Skin epidermis (tissue), 12 donors: ENCODE results near the gene DUS3L.
"Not testable (repeated sequence)": the region's sequence is repeated elsewhere in the genome, so short reads cannot be mapped to it uniquely, and the experiment has no call there.

Experiments
- H3K27ac ChIP-seq, 21 experiments: fragments of 200-600 bp; sonication (generic) in 11 of 21; one replicate each; pipeline ENCODE4 v1.5.0; 2020; ENCODE audit warnings: mild to moderate bottlenecking in 3 of 21, inconsistent platforms in 2 of 21, moderate library complexity in 2 of 21
- H3K4me3 ChIP-seq, 7 experiments: fragments of 200-600 bp; sonication (generic) in 2 of 7; one replicate each; pipeline ENCODE4 v1.5.0; 2020; ENCODE audit warnings: inconsistent platforms in 2 of 7, mild to moderate bottlenecking in 2 of 7, moderate library complexity in 1 of 7

The DUS3L gene

GRCh38 chr19:5782322-5782721, 8.6 kb downstream of the DUS3L start:
- H3K27ac ChIP-seq, result no peak overlapping the region
- no peak overlapping the region for H3K4me3 ChIP-seq

DNA sequence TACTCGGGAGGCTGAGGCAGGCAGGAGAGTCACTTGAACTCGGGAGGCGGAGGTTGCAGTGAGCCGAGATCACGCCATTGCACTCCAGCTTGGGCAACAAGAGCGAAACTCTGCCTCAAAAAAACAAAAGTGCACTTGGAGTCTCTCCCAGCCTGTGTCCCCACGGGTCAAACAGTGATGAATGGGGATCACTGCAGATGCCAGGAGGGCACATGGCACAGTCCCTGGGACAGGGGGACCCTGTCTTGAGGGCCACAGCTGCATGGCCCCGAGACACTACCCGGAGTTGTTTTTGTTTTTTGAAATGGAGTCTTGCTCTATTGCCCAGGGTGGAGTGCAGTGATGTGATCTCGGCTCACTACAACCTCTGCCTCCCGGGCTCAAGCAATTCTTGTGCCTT, 10.0 kb downstream of the DUS3L start:
- not testable (repeated sequence) for H3K27ac ChIP-seq, H3K4me3 ChIP-seq

DNA sequence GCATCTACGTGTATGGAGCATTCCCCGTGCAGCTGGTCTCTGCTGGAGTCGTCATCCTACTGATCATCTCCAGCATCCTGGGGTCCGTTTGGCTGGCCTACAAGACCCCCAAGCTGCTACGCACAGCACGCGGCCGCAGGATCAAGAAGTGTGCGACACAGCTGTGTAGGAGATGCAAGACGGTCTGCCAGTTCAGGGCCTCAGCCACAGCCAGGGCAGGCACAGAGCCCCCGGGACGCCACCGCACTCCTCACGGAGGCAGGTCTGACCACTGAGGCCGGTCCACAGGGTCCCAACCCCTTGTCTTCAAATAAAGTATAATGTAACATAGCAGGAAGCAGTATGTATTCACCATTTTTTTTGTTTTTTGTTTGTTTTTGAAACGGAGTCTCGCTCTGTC, 12.6 kb downstream of the DUS3L start:
- Histone ChIP-seq H3K4me3 (no peak overlapping the region), H3K27ac (no peak overlapping the region)

DNA sequence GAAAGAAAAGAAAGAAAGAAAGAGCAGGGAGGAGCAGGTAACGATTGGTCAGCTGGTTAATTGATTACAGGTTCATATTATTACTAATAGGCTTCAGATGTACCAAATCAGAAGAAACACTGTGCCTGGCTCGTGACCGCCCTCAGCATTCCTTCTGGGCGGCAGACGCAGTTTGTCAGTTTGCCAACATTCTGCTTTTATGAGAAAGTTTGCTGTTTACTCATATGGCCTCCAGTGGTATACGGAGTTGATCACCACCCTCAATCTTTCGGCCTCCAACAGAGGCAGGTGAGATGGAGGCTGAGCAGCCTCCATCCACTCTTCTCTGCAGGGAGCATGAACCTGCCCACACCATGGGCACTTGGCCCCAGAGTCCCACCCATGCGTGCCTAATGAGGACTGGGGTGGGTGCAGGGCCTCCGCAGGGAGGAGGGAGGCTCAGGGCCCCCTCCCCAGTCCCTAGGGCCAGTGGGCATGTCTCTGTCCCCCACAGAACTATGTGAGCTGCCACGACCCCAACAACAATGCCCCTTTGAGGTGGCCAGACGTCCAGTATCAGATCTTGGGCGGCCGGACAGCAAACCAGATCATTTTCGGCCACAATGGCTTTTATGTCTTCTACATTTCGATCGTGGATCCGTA, 15.2 kb downstream of the DUS3L start:
- H3K4me3 ChIP-seq, result no peak overlapping the region

GRCh38 chr19:5774921-5775320, 16.0 kb downstream of the DUS3L start:
- H3K4me3 ChIP-seq, result no peak overlapping the region

More for the DNA sequence above, 15.2 kb downstream of the DUS3L start:
- H3K27ac ChIP-seq, result no peak overlapping the region

GRCh38 chr19:5773276-5773675, 17.7 kb downstream of the DUS3L start:
- Histone ChIP-seq H3K27ac (no peak overlapping the region), H3K4me3 (no peak overlapping the region)

More at GRCh38 chr19:5774921-5775320, 16.0 kb downstream of the DUS3L start:
- no peak overlapping the region for H3K27ac ChIP-seq

DNA sequence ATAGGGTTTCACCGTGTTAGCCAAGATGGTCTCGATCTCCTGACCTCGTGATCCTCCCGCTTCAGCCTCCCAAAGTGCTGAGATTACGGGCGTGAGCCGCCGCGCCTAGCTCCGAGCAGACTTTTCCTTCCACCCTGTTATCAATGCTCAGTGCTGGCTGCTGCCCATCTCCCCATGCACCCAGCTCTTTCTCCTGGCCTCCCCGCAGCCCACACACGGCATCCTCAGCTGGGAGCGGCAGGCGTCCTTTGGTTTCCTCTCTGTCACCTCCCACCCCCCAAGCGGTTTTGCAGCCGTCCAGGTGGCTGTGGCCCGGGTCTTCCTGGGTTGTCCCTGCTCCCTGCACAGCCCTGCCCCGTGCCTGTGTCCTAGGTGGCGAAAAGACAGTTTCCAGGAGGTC, 18.5 kb downstream of the DUS3L start:
- Histone ChIP-seq H3K27ac (no peak overlapping the region), H3K4me3 (no peak overlapping the region)

DNA sequence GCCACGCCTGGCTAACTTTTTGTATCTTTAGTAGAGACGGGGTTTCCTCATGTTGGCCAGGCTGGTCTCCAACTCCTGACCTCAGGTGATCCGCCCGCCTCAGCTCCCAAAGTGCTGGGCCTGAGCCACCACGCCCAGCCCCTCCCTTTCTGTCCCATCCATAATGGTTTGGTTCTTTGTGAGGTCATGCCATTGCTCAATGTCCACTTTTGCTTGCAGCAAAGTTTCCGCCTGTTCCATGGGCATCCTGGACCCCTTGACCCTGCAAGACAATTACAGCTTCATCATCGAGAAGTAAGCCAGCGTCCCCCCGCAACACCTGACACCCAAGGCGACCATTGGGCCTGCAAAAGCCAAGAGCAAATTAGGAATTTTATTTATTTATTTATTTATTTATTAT, 23.0 kb downstream of the DUS3L start:
- no peak overlapping the region for H3K27ac ChIP-seq
- H3K4me3 ChIP-seq, result no peak overlapping the region

DNA sequence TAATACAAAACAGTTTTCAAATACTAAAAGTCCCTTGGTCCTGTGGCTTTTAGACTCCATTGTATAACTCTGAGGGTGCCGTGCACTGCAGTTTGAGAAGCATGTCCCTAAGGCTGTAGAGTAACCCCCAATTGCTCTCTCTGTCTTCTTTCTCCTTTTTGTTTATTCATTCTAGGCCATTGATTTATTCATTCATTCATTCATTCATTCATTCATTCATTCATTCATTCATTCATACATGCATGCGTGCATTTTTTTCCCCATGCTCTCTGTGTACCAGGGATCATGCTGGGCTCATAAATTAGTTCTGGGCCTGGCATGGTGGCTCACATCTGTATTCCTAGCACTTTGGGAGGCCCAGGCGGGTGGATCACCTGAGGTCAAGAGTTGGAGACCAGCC, 25.7 kb downstream of the DUS3L start:
- Histone ChIP-seq H3K4me3 (no peak overlapping the region), H3K27ac (no peak overlapping the region)

GRCh38 chr19:5762608-5763217, 28.2 kb downstream of the DUS3L start:
- Histone ChIP-seq H3K4me3 (no peak overlapping the region), H3K27ac (no peak overlapping the region)

GRCh38 chr19:5753743-5754142, 37.2 kb downstream of the DUS3L start:
- H3K4me3 ChIP-seq, result no peak overlapping the region
- no peak overlapping the region for H3K27ac ChIP-seq

DNA sequence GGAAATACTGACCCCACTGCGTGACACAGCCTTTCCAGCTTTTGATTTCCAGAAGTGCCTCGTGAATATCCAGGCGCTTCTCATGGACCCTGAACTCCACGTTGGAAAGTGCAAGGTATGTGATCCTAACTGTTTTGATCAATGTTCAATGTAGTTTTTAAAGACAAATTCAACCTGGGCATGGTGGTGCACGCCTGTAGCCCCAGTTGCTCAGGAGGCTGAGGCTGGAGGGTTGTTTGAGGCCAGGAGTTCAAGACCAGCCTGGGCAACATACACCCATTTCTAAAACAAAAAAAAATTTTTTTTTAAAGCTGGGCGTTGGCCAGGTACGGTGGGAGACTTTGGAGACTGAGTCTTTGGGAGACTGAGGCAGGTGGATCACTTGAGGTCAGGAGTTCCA, 39.3 kb downstream of the DUS3L start:
- Histone ChIP-seq H3K27ac (no peak overlapping the region), H3K4me3 (no peak overlapping the region)

- H3K4me3 ChIP-seq, result no peak overlapping the region
Observed at GRCh38 chr19:5749505-5749904, 41.5 kb downstream of the DUS3L start.

GRCh38 chr19:5748920-5749319, 42.0 kb downstream of the DUS3L start:
- H3K4me3 ChIP-seq, H3K27ac ChIP-seq: not testable (repeated sequence)

More at GRCh38 chr19:5749505-5749904, 41.5 kb downstream of the DUS3L start:
- no peak overlapping the region for H3K27ac ChIP-seq

DNA sequence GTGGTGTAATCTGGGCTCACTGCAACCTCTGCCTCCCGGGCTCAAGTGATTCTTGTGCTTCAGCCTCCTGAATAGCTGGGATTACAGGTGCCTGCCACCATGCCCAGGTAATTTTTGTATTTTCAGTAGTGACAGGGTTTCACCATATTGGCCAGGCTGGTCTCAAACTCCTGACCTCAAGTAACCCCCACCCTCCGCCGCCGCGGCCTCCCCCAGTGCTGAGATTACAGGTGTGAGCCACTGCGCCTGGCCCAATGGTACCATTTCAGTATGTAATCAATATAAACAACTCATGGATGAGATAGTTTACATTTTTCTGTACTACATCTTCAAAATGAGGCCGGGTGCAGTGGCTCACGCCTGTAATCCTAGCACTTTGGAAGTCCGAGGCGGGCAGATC, 46.0 kb downstream of the DUS3L start:
- H3K4me3 ChIP-seq, H3K27ac ChIP-seq: not testable (repeated sequence)

- H3K4me3 ChIP-seq, result no peak overlapping the region
- H3K27ac ChIP-seq, result no peak overlapping the region
Observed at GRCh38 chr19:5743630-5744029, 47.3 kb downstream of the DUS3L start.

DNA sequence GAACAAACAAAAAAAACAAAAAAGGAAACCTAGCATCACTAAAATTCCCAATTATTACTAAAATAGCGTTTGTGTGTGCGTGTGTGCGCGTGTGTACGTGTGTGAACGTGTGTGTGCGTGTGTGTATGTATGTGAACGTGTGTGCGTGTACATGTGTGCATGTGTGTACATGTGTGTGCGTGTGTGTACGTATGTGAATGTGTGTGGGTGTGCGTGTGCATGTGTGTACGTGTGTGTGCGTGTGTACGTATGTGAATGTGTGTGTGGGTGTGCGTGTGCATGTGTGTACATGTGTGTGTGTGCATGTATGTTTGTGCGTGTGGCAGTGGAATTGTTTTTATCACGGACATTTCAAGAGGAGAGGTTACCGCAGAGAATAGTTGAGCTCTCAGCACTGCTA, 48.9 kb downstream of the DUS3L start:
- H3K27ac ChIP-seq, result no peak overlapping the region
- H3K4me3 ChIP-seq, result no peak overlapping the region

DNA sequence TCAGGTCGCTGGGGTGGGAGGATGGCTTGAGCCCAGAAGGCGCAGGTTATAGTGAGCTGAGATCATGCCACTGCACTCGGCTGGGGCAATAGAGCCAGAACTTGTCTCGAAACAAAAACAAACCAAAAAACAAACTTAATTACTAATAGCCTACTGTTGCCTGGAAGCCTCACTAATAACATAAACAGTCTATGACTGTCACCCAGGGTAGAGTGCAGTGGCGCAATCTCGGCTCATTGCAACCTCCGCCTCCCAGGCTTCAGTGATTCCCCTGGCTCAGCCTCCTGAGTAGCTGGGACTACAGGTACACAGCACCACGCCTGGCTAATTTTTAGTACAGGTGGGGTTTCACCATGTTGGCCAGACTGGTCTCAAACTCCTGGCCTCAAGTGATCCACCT, 52.5 kb downstream of the DUS3L start:
- Histone ChIP-seq H3K27ac (no peak overlapping the region), H3K4me3 (no peak overlapping the region)
